Left forelimb (tissue), 1 donor: ENCODE results near the gene EIF2S1.
"Not testable (repeated sequence)": the region's sequence is repeated elsewhere in the genome, so short reads cannot be mapped to it uniquely, and the experiment has no call there.

Source experiments
- DNase-seq: peaks from one replicate; pipeline ENCODE4 v3.0.0-alpha.2; 2018; ENCODE audit warnings: low spot score

EIF2S1 gene

DNA sequence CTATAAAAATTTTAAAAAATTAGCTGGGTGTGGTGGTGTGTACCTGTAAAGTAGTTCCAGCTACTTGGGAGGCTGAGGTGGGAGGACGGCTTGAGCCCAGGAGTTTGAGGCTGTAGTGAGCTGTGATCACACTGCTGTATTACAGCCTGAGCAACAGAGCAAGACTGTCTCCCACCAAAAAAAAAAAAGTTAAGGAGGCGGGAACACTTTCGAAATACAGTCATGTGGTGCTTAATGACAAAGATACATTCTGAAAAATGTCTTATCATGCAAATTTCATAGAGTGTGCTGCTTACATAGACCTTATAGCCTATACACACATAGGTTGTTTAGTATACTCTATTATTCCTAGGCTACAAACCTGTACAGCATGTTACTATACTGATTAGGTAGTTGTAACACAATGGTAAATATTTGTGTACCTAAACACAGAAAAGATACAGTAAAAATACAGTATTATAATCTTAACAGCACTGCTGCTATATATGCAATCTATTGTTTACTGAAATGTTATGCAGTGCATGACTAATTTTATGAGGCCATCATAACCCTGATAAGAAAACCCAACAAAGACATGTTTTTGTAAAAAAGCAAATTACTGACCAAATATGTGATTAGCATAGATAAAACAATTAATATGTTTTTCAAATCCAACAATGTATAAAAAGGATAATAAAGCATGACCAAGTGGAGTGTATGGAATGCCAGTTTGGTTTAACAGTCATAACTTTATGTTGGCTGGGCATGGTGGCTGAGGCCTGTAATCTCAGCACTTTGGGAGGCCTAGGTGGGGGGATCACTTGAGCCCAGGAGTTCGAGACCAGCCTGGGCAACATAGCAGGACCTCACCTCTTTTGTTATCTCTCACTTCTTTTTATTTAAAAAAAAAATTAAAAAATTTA lies 11.4 kb downstream of the EIF2S1 start:
- DNase-seq: no peak

DNA sequence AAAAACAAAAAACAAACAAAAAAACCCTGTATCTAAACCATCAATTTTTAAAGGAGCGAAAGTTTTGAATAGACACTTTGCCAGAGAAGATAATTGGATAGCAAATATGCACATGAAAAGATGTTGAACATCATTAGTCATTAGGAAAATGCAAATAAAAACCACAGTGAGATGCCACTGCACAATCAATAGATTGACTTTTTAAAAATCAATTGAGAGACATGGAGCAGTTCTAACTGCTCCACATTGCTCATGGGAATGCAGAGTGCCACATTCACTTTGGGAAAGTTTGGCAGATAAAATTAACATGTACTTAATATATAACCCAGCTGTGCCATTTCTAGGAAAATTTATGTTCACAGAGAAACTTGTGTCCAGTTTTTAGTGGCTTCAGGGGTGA lies 12.7 kb downstream of the EIF2S1 start:
- DNase-seq: no peak

DNA sequence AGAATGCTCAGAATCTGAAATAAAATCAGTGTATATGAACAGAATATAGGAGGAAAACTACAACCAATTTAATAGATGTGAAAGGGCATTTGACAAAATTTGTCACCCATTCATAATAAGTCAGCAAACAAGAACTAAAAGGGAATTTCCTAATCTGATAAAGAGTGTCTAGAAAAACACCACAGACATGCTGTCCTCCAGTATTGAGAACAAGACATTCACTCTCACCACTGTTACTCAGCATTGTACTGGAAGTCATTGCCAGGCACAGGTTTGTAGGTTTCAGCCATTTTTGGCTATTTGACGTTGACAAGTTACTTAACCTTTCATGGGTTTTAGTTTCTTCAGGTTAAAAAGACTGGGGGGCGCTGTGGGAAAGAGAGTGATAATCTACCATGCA lies 13.2 kb downstream of the EIF2S1 start:
- no peak for DNase-seq

DNA sequence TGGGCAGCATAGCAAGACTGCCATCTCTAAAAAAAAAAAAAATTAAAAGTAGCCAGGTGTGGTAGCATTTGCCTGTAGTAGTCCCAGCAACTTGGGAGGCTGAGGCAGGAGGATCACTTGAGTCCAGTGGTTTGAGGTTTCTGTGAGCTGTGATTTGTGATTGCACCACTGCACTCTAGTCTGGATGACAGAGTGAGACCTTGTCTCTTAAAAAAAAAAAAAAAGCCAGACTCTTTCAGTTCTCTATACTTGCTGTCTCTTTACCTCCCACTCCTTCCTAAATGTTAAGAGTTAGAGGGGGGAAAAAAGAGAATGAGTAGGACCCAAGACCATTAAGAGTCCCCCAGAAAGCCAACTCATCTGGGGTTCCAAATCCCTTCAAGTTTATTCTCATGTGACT lies 17.8 kb downstream of the EIF2S1 start:
- DNase-seq: no peak

DNA sequence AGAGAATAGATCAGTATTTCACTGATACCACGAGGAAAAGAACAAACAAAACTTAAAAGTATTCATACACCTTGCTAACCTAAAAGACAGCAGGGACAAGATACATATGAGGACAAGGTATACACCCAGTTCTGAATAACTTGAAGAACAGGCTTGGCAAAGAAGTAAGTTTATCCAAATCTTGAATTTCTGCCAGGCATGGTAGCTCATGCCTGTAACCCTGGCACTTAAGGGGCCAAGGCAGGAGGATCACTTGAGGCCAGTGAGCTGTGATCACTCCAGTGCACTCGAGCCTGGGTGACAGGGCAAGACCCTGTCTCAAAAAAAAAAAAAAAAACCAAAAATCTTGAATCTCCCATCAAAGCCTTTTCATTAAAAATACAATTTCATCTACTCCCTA lies 25.0 kb downstream of the EIF2S1 start:
- no peak for DNase-seq

DNA sequence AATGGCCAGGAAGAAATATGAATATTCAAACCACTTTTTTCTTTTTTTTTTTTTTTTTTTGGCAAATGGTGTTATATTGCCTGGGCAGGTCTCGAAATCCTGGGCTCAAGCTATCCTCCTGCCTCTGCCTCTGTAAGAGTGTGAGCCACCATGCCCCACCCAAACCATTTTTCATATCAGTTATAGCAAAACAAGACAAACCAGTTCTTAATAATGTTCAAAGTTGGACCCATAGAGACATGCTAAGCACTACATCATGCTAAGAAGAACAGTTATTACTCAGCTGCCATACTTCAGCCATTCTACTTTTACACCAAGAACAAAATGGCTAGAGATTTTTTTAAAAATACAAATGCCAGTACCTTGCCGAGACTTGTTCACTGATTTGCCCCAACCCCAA lies 25.5 kb downstream of the EIF2S1 start:
- DNase-seq: no peak

DNA sequence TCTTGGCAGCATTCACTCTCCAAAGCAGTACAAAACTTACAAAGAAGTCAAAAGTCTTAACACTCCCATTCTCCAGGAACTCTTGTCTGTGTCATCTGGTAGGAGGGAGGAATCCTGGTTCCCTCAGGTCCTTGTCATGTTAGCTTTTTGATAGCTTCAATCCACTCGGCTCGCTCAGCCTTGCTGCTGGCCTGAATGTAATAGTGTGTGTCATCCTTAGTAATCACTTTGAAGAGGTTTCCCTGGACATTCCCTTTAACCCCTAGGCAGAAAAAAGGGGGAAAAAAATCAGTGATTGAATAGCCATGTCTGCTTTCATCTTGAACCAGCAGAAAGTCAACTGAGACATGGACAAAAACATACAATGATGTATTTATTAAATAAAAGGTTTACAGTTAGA lies 27.1 kb downstream of the EIF2S1 start:
- DNase-seq: no peak

DNA sequence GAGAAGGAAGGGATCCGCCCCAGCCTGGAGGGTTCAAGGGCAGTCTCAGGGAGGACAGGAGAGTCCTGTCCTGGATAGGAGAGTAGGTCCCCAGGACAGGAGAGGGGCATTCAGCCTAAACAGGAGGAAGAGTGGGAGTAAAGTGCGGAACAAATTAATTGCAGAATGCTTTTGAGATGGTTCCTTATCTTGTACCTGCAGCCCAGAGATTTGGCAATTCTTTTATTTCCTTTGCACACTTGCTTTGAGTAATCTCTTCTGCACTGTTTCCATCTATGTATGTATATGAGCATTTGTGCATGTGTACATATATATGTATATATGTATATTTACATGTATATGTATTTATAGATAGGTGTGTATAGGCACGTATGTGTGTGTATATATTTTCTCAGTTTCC lies 29.1 kb downstream of the EIF2S1 start:
- no peak for DNase-seq

DNA sequence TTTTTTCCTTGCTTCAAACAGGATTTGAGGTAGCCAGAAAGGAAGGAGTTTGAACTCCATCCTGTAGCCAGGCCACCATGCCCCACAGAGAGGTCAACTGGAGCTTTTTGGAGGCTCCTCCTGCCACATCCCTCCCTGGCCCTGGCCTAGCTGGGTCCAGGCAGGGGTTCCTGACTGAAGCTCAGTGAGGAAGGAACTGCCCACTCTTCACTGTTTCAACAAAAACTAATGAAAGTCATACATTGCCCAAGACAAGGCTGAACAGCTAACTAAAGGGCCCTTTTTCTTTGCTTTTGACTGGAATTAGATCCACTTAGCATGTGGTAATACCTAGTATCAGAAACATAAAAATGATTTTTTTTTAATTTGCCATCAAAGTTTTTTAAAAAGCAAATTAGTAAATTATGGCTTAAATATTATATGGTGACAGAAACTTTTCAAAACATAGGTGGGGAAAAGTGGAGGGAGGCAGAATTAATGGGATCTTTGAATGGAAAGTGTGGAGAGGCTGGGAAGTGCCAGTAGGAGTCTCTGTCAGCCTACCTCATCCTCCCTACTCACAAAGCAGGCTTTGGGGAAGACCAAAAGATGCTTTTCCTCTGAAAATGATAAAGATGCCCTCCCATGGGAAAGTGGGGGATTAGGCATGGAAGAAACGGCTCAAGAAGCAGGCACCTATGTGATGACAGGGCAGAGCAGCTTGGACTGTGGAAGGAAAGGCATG lies 29.8 kb downstream of the EIF2S1 start:
- DNase-seq: no peak

DNA sequence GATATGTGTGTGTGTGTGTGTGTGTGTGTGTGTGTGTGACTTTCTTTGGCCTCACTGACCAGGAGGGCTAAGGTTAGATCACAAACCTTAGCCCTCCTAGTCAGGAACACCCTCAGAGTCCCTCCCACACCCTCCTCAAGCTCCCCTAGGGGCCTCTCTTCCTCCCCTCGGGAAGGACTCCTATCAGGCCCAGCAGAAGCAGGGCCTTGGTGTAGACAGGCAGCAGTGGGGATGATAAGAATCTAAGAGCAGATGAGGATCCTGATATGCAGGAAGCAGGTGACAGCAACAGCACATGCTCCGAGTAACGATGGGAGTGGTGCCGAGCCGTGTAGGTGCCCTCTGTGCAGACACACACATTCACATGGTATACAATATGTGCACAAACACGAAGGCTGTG lies 31.1 kb downstream of the EIF2S1 start:
- no peak for DNase-seq

DNA sequence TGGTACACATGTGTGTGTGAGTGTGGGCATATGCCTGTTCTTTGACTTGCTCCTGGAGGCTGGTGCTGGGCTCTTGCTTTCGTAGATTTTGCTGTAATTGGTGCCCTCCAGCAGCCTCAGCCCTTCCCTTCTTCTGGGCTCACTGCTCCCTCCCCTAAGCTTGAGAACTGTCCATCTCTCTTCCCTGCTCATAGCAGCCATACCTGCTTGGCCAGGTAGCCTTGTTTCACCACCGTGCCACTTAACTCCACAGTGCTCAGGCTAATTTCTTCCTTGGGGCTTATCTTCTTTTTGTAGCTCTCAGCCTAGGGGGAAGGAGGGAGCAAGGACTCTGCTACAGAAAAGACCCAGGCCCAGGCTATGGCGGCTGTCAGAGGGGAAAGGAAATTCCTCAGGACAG lies 32.0 kb downstream of the EIF2S1 start:
- no peak for DNase-seq

DNA sequence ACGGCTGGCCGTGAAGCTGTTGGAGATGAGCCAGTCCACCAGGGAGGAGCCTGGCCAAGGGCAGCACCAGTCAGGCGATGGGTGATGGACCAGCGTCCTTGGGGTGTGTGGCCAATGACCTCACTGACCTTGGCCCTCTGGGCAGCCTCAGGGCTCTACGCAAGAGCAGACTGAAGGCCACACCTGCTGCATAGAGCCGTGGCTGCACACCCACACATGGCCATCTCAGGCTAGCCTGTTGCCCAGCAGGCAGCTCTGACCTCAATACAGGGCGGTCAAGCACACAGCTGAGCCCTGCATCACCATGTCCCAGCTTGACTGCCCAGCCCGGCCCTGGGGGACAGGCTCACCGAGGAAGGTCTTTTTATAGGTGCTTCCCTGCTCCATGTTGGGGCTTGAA lies 32.7 kb downstream of the EIF2S1 start:
- DNase-seq: no peak

DNA sequence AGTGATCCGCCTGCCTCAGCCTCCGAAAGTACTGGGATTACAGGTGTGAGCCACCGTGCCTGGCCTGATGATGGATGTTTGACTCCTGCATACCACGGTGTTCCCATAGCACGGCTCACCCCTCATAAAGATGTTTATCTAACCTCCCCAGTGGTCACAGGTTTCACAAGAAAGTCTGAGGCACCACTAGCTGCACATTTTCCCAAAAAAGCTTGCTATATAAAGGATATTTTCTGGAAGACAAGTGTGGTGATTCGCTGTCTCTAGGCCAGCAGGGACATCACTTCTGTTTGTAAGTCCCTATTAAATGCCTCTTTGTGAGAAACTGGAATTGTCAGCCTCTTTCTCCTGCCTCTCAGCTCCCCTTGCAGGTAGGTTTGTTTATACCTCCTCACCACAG lies 33.6 kb downstream of the EIF2S1 start:
- DNase-seq: no peak

DNA sequence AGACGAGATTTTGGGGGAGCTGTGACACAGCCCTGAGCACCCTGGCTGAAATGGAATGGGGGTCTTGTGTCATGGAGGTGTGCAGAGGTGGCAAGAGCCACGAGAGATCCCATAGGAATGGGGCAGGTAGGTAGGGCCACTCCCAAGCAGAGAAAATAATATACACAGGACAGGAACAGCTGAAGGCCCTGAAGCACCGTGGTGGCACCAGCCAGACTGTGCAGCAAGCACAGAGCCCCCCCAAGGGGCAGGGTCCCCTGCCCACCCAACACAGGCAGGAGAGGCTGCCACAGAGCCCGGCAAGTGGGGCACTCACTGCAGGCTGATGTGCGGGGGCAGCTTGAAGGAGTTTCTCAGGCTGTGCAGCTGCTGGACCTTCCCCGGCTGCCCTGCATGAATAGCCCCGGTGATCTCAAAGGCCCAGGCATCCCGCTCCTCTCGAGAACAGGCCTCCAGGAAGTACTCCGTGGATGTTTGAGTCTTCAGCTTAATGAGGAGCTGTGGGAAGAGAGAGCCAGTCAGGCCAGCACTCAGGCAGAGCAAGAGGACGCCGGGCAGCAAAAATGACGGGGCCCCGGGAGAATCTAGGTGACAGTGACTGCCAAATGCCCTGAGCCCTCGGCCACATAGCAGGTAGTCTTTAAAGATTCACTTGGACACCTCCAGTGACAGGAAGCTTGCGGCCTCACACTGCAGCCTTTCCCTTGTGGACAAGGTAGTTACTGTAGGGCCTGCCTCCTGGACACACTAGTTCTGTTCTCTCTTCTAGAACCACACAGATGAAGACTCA lies 35.2 kb downstream of the EIF2S1 start:
- no peak for DNase-seq

DNA sequence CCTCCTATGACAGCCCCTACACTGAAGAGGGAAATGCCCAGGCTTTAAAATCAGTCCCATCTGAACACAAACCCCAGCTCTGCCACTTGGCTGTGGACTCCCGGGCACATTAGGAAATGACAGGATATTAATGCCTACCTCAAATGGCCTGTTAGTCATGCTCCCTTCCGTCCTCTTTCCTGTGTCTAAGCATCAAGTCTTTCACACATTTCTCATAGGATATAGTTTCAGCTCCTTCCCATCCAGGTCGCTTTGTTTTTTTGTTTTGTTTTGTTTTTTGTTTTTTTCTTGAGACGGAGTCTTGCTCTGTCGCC lies 35.7 kb downstream of the EIF2S1 start:
- no peak for DNase-seq

DNA sequence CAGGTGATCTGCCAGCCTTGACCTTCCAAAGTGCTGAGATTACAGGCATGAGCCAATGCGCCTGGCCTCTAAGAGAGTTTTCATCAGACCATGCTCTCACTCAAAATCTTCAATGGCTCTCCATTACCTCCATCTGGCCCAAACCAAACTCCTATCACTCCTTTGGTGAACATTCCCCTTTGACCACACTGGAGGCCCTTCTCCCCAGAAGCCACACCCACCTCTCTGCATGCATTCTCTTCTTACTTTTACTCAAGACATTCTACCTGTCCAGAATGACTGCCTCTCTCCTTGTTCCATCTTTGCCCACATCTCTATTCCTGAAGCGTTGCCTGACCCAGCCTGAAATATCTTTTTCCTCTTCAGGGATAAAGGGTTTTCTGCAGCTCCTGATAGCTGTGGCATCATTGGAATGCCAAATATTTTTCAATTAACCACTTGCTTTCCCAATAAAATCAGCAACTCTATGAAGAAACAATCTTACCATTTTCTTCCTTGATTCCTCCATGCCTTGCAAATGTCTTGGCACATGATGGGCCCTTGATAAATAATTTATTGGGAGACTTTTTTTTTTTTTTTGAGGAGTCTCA lies 36.3 kb downstream of the EIF2S1 start:
- DNase-seq: no peak

DNA sequence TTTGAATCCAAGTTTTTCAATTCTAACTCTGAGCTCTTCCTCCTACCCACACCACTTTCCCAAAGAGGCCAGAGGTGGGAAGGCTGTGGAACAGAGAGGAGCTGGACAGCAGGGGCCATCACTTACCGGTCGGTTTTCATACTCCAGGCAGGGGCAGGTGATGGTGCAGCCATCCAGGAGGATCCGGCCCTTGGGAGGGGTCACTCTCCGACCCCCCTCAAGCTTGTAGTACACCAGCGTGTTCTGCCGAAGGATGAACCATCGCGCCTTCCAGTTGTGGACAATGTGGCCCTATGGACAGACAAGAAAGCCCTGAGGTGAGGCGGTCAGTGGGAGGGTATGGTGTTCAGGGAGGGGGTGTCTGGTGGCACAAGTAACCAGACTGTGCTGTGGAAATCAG lies 37.4 kb downstream of the EIF2S1 start:
- DNase-seq: no peak

DNA sequence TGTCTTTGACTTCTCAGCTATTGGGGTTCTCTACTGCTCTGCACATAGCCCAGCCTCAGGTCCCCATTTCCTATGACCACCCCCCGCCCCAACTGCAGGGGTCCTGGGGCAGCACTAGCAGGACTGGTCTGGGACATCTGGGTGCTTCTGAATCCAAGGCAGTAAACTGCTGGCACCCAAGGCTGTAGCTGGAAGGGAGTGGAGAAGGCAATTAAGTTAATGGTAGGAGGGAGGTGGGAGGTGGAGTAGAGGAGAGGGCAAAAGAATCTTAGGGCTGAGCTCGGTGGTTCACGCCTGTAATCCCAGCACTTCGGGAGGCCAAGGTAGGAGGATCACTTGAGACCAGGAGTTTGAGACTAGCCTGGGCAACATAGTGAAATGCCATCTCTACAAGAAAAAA lies 40.3 kb downstream of the EIF2S1 start:
- no peak for DNase-seq

DNA sequence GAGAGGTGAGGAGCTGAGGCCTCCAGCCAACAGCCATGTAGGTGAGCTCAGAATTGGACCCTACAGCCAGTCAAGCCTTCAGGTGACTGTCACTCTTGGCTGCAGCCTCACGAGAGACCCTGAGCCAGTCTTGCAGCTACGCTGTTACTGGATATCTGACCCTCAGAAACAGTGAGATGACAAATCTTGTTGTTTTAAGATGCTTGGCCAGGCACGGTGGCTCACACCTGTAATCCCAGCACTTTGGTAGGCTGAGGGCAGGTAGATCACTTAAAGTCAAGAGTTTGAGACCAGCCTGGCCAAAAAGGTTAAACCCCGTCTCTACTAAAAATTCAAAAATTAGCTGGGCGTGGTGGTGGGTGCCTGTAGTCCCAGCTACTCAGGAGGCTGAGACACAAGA lies 45.6 kb downstream of the EIF2S1 start:
- DNase-seq: no peak

DNA sequence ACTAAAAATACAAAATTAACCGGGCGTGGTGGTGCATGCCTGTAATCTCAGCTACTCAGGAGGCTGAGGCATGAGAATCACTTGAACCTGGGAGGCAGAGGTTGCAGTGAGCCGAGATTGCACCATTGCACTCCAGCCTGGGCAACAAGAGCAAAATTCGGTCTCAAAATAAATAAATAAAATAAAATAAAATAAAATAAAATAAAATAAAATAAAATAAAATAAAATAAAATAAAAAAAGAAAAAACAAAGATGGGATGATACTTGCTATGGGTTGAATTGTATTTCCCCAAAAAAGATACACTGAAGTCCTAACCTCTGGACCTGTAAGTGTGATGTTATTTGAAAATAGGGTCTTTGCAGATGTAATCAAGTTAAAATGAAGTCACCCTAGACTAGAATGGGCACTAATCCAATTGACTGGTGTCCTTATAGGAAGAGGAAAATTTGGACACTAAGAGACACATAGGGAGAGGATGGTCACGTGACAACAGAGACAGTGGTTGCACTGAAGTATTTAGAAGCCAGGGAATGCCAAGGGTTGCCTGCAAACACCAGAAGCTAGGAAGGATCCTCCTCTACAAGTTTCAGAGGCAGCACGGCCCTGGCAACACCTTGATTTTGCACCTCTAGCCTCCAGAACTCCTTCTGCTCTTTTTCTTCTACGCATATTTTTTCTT lies 48.1 kb downstream of the EIF2S1 start:
- DNase-seq: not testable (repeated sequence)

DNA sequence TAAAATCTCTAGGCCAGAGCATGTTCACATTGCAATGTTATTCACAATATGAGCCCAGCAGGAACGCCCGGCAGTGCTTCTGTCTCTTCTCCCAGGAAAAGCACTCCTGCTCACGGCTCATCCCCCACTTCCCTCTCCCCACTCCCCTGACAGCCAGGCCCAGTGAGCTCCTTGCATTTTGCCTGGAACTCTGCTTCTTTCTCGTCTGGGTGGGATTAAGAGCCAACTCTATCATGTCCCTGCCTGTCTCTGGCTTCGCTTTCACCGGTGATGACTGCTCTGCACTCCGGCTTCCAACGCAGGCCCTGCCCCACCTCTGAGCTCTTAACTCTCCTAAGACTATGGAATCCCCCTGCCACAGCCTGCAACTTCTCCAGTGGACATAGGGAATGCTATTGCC lies 49.3 kb downstream of the EIF2S1 start:
- DNase-seq: no peak

DNA sequence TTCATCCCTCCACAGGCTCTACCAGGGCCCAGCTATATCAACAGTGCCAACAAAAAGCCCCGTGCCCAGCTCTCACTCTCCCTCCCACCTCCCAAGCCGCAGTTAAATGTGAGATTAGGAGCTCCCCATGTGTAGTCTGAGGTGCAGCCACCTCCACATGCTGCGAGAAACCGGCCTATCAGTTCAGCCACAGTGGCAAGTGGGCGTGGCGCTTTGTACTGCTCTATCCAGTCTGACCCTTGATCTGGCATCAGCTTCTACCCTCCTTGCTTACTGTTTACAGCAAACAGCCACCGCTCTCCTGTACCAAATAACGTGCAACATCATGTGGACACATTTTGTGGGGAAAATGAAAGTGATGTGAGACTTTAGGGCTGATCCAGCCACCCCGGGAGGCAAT lies 50.2 kb downstream of the EIF2S1 start:
- DNase-seq: no peak
